GM23248 (cell line): ENCODE results near the gene TTC23L. TPM values are rescaled to one million over a fixed set of nuclear protein-coding genes. Genes with fewer than 3 reads are reported as not detected.

Experiments used
- DNase-seq: peaks from one replicate; pipeline ENCODE4 v3.0.0-alpha.2; 2015
- H2AFZ ChIP-seq: fragments of 200-600 bp; sonication (generic); 2 replicates; pipeline ENCODE4 v1.6.1; 2016; ENCODE audit warnings: antibody characterized with exemption
- H3F3A ChIP-seq: fragments of 200-600 bp; sonication (generic); 2 replicates; pipeline ENCODE4 v1.6.1; 2016; ENCODE audit warnings: mild to moderate bottlenecking, antibody characterized with exemption, mixed run types; ENCODE audit not compliant: insufficient read depth
- H3K27ac ChIP-seq: fragments of 200-600 bp; sonication (generic); 2 replicates; pipeline ENCODE4 v1.5.1; 2016; ENCODE audit warnings: mild to moderate bottlenecking
- H3K27me3 ChIP-seq: fragments of 200-600 bp; sonication (generic); replicated peaks from 2 replicates; pipeline ENCODE4 v1.6.1; 2016; ENCODE audit warnings: mild to moderate bottlenecking; ENCODE audit not compliant: insufficient read depth
- H3K36me3 ChIP-seq: fragments of 200-600 bp; sonication (generic); 2 replicates; pipeline ENCODE4 v1.6.1; 2016; ENCODE audit warnings: low read depth, mild to moderate bottlenecking
- H3K4me1 ChIP-seq: fragments of 200-600 bp; sonication (generic); 2 replicates; pipeline ENCODE4 v1.6.1; 2016; ENCODE audit warnings: mild to moderate bottlenecking; ENCODE audit not compliant: insufficient read depth
- H3K4me2 ChIP-seq: fragments of 200-600 bp; sonication (generic); one replicate; pipeline ENCODE4 v1.6.1; 2016; ENCODE audit warnings: mild to moderate bottlenecking; ENCODE audit not compliant: unreplicated experiment
- H3K4me3 ChIP-seq: fragments of 200-600 bp; sonication (generic); 2 replicates; pipeline ENCODE4 v1.5.1; 2016; ENCODE audit warnings: mild to moderate bottlenecking
- H3K79me2 ChIP-seq: fragments of 200-600 bp; sonication (generic); 2 replicates; pipeline ENCODE4 v1.6.1; 2016; ENCODE audit warnings: mild to moderate bottlenecking; ENCODE audit not compliant: insufficient read depth
- H3K9ac ChIP-seq: fragments of 200-600 bp; sonication (generic); 2 replicates; pipeline ENCODE4 v1.6.1; 2016; ENCODE audit warnings: mild to moderate bottlenecking
- H3K9me2 ChIP-seq: fragments of 200-600 bp; sonication (generic); 2 replicates; pipeline ENCODE4 v1.6.1; 2016; ENCODE audit warnings: mixed run types, mild to moderate bottlenecking, moderate library complexity; ENCODE audit not compliant: insufficient read depth
- H3K9me3 ChIP-seq: fragments of 200-600 bp; sonication (generic); one replicate; pipeline ENCODE4 v1.6.1; 2017; ENCODE audit warnings: low read depth
- H4K20me1 ChIP-seq: fragments of 200-600 bp; sonication (generic); 2 replicates; pipeline ENCODE4 v1.6.0; 2016; ENCODE audit not compliant: insufficient read depth
- EZH2 ChIP-seq: fragments of 200-600 bp; sonication (generic); IDR thresholded peaks from 2 replicates; pipeline ENCODE4 v1.6.1; 2018; ENCODE audit warnings: antibody characterized with exemption, mild to moderate bottlenecking; ENCODE audit not compliant: insufficient read depth, poor library complexity, severe bottlenecking
- EZH2phosphoT487 ChIP-seq: fragments of 200-600 bp; sonication (generic); IDR thresholded peaks from 2 replicates; pipeline ENCODE4 v1.6.1; 2018; ENCODE audit warnings: antibody characterized with exemption, moderate library complexity, mild to moderate bottlenecking, low read depth; ENCODE audit not compliant: insufficient read depth
- WGBS, 2 experiments: methylation state at CpG; one replicate each; pipeline ENCODE4 v1.1.6; 2015 to 2017; ENCODE audit warnings: low lambda C conversion rate in 2 of 2, low coverage in 1 of 2; ENCODE audit errors: missing lambda C conversion rate in 2 of 2; 5-methylcytosine and 5-hydroxymethylcytosine counted together
- in situ Hi-C: fragments of 300-500 bp; cut with MboI; formaldehyde crosslinking; loops from 2 replicates; pipeline ENCODE4 v1.15.0; 2020
- polyA plus RNA-seq: library from polyadenylated mRNA; unstranded; fragments of >200 nt; fragmentation: Nextera tagmentation; extraction: Ambion mirVana; gene quantifications from 2 replicates; pipeline ENCODE4 v1.2.1, GENCODE V29; 2016
- total RNA-seq: library from RNA; depleted of rRNA; stranded (reverse); fragments of >200 nt; shearing (Covaris generic); gene quantifications from 2 replicates; pipeline ENCODE4 v1.2.3, GENCODE V29; 2014; rRNA removed

TTC23L gene
- total and polyA plus RNA-seq, 2 experiments from 2014 or later: under 0.01 TPM; not detected in 1

GRCh38 chr5:34932947-34933346, 94.0 kb downstream of the TTC23L start:
- no peak for TF ChIP-seq EZH2
- TF ChIP-seq EZH2phosphoT487: no peak
- in situ Hi-C loops: no loop called here
- peaks cover 78% of the 10 kb centered on the region for H3K79me2 ChIP-seq

GRCh38 chr5:34941936-34942335, 103.0 kb downstream of the TTC23L start:
- no peak overlapping the region for H3K27ac ChIP-seq
- no peak overlapping the region for H3K4me3 ChIP-seq
- WGBS, 2 experiments: 75 to 82% methylated on average over 3 of the region's 3 CpGs
- H3K27me3 ChIP-seq: no peaks in the 10 kb centered on the region
- no peaks in the 10 kb centered on the region for H3K9me3 ChIP-seq
- peaks cover 56% of the 10 kb centered on the region for H3K36me3 ChIP-seq
- peaks cover 24% of the 10 kb centered on the region for H3K79me2 ChIP-seq
- H3K9ac ChIP-seq: no peak overlapping the region
- no peak for TF ChIP-seq EZH2
- no peak for TF ChIP-seq EZH2phosphoT487
- H3K9me2 ChIP-seq: no peaks in the 10 kb centered on the region
- DNase-seq: no peak
- no peak overlapping the region for H3K4me2 ChIP-seq
- no peaks in the 10 kb centered on the region for H3F3A ChIP-seq
- H4K20me1 ChIP-seq: no peaks in the 10 kb centered on the region
- H2AFZ ChIP-seq: no peak overlapping the region
- H3K4me1 ChIP-seq: no peaks in the 10 kb centered on the region
- in situ Hi-C loops: no loop called here

More at GRCh38 chr5:34932947-34933346, 94.0 kb downstream of the TTC23L start:
- Histone ChIP-seq H3K4me2 (no peak overlapping the region), H3K9me3 (no peaks in the 10 kb centered on the region), H3F3A (peaks cover 31% of the 10 kb centered on the region), H3K36me3 (peaks cover 24% of the 10 kb centered on the region), H2AFZ (no peak overlapping the region), H3K9ac (no peak overlapping the region), H3K4me1 (peaks cover 18% of the 10 kb centered on the region), H3K4me3 (no peak overlapping the region), H3K27me3 (no peaks in the 10 kb centered on the region), H4K20me1 (no peaks in the 10 kb centered on the region), H3K27ac (no peak overlapping the region), H3K9me2 (no peaks in the 10 kb centered on the region)
- WGBS, 2 experiments: 93 to 95% methylated on average over 2 of the region's 2 CpGs
- no peak for DNase-seq

GRCh38 chr5:34944044-34944443, 105.1 kb downstream of the TTC23L start:
- no peak overlapping the region for H3K9ac ChIP-seq
- in situ Hi-C loops: no loop called here
- H2AFZ ChIP-seq: no peak overlapping the region
- TF ChIP-seq EZH2phosphoT487 (no peak), EZH2 (no peak)
- H3K4me1 ChIP-seq: no peaks in the 10 kb centered on the region
- H3K9me2 ChIP-seq: no peaks in the 10 kb centered on the region
- no peaks in the 10 kb centered on the region for H3K27me3 ChIP-seq
- peaks cover 50% of the 10 kb centered on the region for H3K36me3 ChIP-seq
- H3K9me3 ChIP-seq: no peaks in the 10 kb centered on the region
- H3K4me3 ChIP-seq: no peak overlapping the region
- WGBS, 2 experiments: 90 to 98% methylated on average over 2 of the region's 2 CpGs
- H3F3A ChIP-seq: no peaks in the 10 kb centered on the region
- no peak overlapping the region for H3K27ac ChIP-seq
- H4K20me1 ChIP-seq: no peaks in the 10 kb centered on the region
- no peak for DNase-seq
- H3K79me2 ChIP-seq: 0 out of 2 replicates have a peak, but pooled peaks cover 6% of the 10 kb centered on the region
- no peak overlapping the region for H3K4me2 ChIP-seq

GRCh38 chr5:34944460-34945047, 105.6 kb downstream of the TTC23L start:
- H3K36me3 ChIP-seq: peaks cover 53% of the 10 kb centered on the region
- TF ChIP-seq EZH2phosphoT487 (no peak), EZH2 (no peak)
- H3F3A ChIP-seq: no peaks in the 10 kb centered on the region
- 82 to 84% methylated on average over 11 of the region's 11 CpGs for WGBS, 2 experiments
- no peaks in the 10 kb centered on the region for H3K27me3 ChIP-seq
- DNase-seq: no peak
- no peaks in the 10 kb centered on the region for H4K20me1 ChIP-seq
- no peak overlapping the region for H3K27ac ChIP-seq
- no peak overlapping the region for H3K4me2 ChIP-seq
- in situ Hi-C loops: no loop called here
- no peaks in the 10 kb centered on the region for H3K4me1 ChIP-seq
- H3K79me2 ChIP-seq: 0 out of 2 replicates have a peak, but pooled peaks cover 5% of the 10 kb centered on the region
- H3K9me2 ChIP-seq: no peaks in the 10 kb centered on the region
- no peak overlapping the region for H3K4me3 ChIP-seq
- H3K9me3 ChIP-seq: no peaks in the 10 kb centered on the region
- H2AFZ ChIP-seq: no peak overlapping the region
- no peak overlapping the region for H3K9ac ChIP-seq

Other genes starting within 250 kb of the TTC23L start
- gene RAI14, start 182.8 kb upstream of the TTC23L start, total RNA-seq: 120 and 124 TPM in 2 replicates
- 113 and 116 TPM in 2 replicates for gene RAI14, start 182.8 kb upstream of the TTC23L start, polyA plus RNA-seq
- gene RAD1, start 76.3 kb downstream of the TTC23L start, total RNA-seq: 26.3 and 42.9 TPM in 2 replicates
- 53.6 and 56.4 TPM in 2 replicates for gene RAD1, start 76.3 kb downstream of the TTC23L start, polyA plus RNA-seq
- gene BRIX1, start 76.5 kb downstream of the TTC23L start, total RNA-seq: 22.5 and 39.7 TPM in 2 replicates
- 45.8 and 49.6 TPM in 2 replicates for gene BRIX1, start 76.5 kb downstream of the TTC23L start, polyA plus RNA-seq
- 26.2 and 30.4 TPM in 2 replicates for gene DNAJC21, start 90.4 kb downstream of the TTC23L start, total RNA-seq
- gene DNAJC21, start 90.4 kb downstream of the TTC23L start, polyA plus RNA-seq: 15.3 and 15.5 TPM in 2 replicates
- not detected in 2 replicates for gene AGXT2, start 208.8 kb downstream of the TTC23L start, total RNA-seq
- not detected in 2 replicates for gene AGXT2, start 208.8 kb downstream of the TTC23L start, polyA plus RNA-seq